Smooth muscle cell (in vitro differentiated cells): ENCODE measurements around the gene PPA1. TPM values are rescaled to one million over a fixed set of nuclear protein-coding genes. Genes with fewer than 3 reads are reported as not detected.
A peak's percentile ranks its signal among the peaks of the same experiment; 100 is the strongest.

Source experiments
- DNase-seq: peaks from one replicate; lab custom pipeline; 2025; ENCODE audit not compliant: unreplicated experiment; lab: John Stamatoyannopoulos, UW
- H2AFZ ChIP-seq: fragments of 200-600 bp; sonication (generic); 2 replicates; pipeline ENCODE4 v1.6.0; 2016; ENCODE audit warnings: antibody characterized with exemption, low read depth, mild to moderate bottlenecking
- H3F3A ChIP-seq: fragments of 200-600 bp; sonication (generic); 2 replicates; pipeline ENCODE4 v1.6.0; 2017; ENCODE audit warnings: antibody characterized with exemption, low read depth
- H3K27ac ChIP-seq: fragments of 200-600 bp; sonication (generic); 2 replicates; pipeline ENCODE4 v1.5.1; 2016; ENCODE audit warnings: low read depth, mild to moderate bottlenecking
- H3K27me3 ChIP-seq: fragments of 200-600 bp; sonication (generic); 2 replicates; pipeline ENCODE4 v1.6.1; 2016; ENCODE audit warnings: low read depth, mild to moderate bottlenecking
- H3K36me3 ChIP-seq: fragments of 200-600 bp; sonication (generic); 2 replicates; pipeline ENCODE4 v1.5.1; 2016; ENCODE audit warnings: low read depth
- H3K4me1 ChIP-seq: fragments of 200-600 bp; sonication (generic); 2 replicates; pipeline ENCODE4 v1.5.1; 2016; ENCODE audit warnings: low read depth
- H3K4me2 ChIP-seq: fragments of 200-600 bp; sonication (generic); 2 replicates; pipeline ENCODE4 v1.6.0; 2016; ENCODE audit warnings: mild to moderate bottlenecking
- H3K4me3 ChIP-seq: fragments of 200-600 bp; sonication (generic); 2 replicates; pipeline ENCODE4 v1.5.1; 2016; ENCODE audit warnings: mild to moderate bottlenecking
- H3K79me2 ChIP-seq: fragments of 200-600 bp; sonication (generic); 2 replicates; pipeline ENCODE4 v1.6.0; 2016; ENCODE audit warnings: low read depth, mild to moderate bottlenecking
- H3K9ac ChIP-seq: fragments of 200-600 bp; sonication (generic); 2 replicates; pipeline ENCODE4 v1.6.0; 2016; ENCODE audit warnings: low read depth
- H3K9me3 ChIP-seq: fragments of 200-600 bp; sonication (generic); replicated peaks from 2 replicates; pipeline ENCODE4 v1.5.1; 2016; ENCODE audit warnings: low read depth
- H4K20me1 ChIP-seq: fragments of 200-600 bp; sonication (generic); 2 replicates; pipeline ENCODE4 v1.6.0; 2016; ENCODE audit warnings: low read depth
- WGBS: methylation state at CpG from one replicate; pipeline ENCODE4 v1.1.7; 2016; ENCODE audit warnings: low lambda C conversion rate; 5-methylcytosine and 5-hydroxymethylcytosine counted together
- polyA plus RNA-seq: library from polyadenylated mRNA; unstranded; fragments of >200 nt; fragmentation: Nextera tagmentation; extraction: Ambion mirVana; gene quantifications from 2 replicates; pipeline ENCODE4 v1.2.1, GENCODE V29; 2016
- total RNA-seq: library from RNA; depleted of rRNA; stranded (reverse); fragments of >200 nt; gene quantifications from 2 replicates; pipeline ENCODE4 v1.2.3, GENCODE V29; 2014
- TF ChIP-seq, protein P1 (sequence below): fragments of 200-600 bp; sonication (generic); IDR thresholded peaks from 2 replicates; pipeline ENCODE4 v1.5.1; 2017; ENCODE audit warnings: borderline replicate concordance, mild to moderate bottlenecking, antibody characterized with exemption; ENCODE audit not compliant: insufficient read depth, poor library complexity, severe bottlenecking

The PPA1 gene
- total and polyA plus RNA-seq, 2 experiments from 2014 or later = 38.1 to 58.4 TPM

DNA sequence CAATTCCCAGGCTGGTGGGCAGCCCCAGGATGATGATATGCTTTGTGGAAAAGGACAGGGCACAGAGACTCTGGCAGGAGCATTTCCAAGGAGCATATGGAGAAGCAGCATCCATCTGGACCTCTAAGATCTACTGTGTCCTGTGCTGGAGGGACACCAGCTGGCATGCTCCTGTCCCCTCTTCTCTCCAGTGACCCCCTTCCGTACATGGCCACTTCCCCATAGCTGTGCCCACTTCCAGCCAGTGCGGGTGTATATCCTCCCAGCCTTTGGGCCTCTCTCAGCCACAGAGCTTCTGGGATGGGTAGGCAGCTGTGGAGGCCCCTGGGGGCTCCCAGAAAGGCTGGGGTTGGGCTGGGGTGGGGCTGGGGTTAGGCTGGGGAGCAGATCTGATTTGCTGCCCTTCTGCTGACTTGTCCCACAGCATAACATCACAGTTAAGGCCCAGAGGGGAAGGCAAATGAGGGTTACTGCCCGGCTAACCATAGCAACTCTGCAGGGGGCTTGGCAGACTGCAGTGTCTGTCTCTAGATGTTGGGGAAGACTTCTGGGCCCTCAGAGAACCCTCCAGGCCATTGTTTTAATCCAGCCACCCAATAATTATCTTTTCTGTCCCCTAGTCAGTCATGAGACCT, 44.3 kb upstream of the PPA1 start:
- Histone ChIP-seq H3K27ac (no peak overlapping the region), H3K9me3 (no peaks in the 10 kb centered on the region), H3K4me1 (no peaks in the 10 kb centered on the region), H4K20me1 (no peaks in the 10 kb centered on the region), H3K9ac (no peak overlapping the region), H3K4me3 (no peak overlapping the region), H3K27me3 (peaks cover 29% of the 10 kb centered on the region), H3K36me3 (no peaks in the 10 kb centered on the region), H3K4me2 (no peak overlapping the region), H3F3A (no peaks in the 10 kb centered on the region), H3K79me2 (no peaks in the 10 kb centered on the region), H2AFZ (no peak overlapping the region)
- no peak for DNase-seq
- WGBS = 88% methylated on average over 3 of the region's 3 CpGs
- TF ChIP-seq, protein P1, sequence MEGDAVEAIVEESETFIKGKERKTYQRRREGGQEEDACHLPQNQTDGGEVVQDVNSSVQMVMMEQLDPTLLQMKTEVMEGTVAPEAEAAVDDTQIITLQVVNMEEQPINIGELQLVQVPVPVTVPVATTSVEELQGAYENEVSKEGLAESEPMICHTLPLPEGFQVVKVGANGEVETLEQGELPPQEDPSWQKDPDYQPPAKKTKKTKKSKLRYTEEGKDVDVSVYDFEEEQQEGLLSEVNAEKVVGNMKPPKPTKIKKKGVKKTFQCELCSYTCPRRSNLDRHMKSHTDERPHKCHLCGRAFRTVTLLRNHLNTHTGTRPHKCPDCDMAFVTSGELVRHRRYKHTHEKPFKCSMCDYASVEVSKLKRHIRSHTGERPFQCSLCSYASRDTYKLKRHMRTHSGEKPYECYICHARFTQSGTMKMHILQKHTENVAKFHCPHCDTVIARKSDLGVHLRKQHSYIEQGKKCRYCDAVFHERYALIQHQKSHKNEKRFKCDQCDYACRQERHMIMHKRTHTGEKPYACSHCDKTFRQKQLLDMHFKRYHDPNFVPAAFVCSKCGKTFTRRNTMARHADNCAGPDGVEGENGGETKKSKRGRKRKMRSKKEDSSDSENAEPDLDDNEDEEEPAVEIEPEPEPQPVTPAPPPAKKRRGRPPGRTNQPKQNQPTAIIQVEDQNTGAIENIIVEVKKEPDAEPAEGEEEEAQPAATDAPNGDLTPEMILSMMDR = no peak

DNA sequence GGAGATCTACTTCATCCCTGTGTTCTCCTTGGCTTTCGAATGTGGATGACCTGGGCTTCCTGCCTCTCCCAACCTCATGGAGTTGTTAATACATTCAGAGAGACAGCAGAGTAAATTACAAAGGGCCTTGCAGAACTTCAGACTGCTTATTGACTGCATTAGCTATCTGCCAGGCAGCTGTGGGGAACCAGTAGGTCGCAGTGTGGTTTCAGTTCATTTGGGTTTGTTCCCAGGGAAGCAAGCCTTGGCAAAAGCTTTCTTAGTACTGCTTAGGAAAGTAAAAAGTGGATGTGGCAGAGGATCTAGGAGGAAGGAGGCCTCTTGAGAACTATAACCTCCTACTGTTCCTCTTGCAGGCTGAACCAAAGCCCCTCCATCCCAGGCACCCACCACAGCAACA, 41.4 kb upstream of the PPA1 start:
- Histone ChIP-seq H3F3A (no peaks in the 10 kb centered on the region), H3K27ac (no peak overlapping the region), H3K27me3 (peaks cover under 1% of the 10 kb centered on the region), H3K9ac (no peak overlapping the region), H3K36me3 (no peaks in the 10 kb centered on the region), H3K79me2 (no peaks in the 10 kb centered on the region), H3K9me3 (no peaks in the 10 kb centered on the region), H3K4me2 (no peak overlapping the region), H4K20me1 (no peaks in the 10 kb centered on the region), H3K4me3 (no peak overlapping the region), H2AFZ (no peak overlapping the region), H3K4me1 (no peaks in the 10 kb centered on the region)
- TF ChIP-seq, protein P1 = no peak
- 98% methylated on average over 2 of the region's 2 CpGs for whole genome bisulfite sequencing
- DNase-seq = no peak

DNA sequence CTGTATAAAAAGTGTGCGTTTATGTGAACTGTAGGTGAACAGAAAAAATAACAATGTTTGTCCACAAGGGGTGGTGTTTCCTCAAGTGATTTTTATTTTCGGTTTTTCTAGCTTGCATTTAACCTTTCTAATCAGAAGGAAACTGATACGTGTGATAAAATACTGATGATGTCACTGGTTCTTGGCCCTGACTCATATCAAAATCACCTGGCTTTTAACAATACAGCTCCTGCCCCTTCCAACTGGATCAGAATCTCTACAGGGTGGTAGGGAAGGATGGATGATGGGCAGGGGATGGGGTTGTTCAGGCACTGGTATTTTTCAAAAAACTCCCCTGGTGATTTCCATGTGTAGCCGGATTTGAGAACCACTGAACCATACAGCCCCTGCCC, 39.7 kb upstream of the PPA1 start:
- no peak overlapping the region for H3K4me2 ChIP-seq
- H3K79me2 ChIP-seq = no peaks in the 10 kb centered on the region
- TF ChIP-seq, protein P1 = peak; percentile 30
- H4K20me1 ChIP-seq = no peaks in the 10 kb centered on the region
- no peaks in the 10 kb centered on the region for H3F3A ChIP-seq
- H3K9me3 ChIP-seq = no peaks in the 10 kb centered on the region
- H3K4me3 ChIP-seq = no peak overlapping the region
- no peak overlapping the region for H3K27ac ChIP-seq
- H2AFZ ChIP-seq = no peak overlapping the region
- no peak for DNase-seq
- H3K4me1 ChIP-seq = no peaks in the 10 kb centered on the region
- H3K27me3 ChIP-seq = no peaks in the 10 kb centered on the region
- H3K36me3 ChIP-seq = no peaks in the 10 kb centered on the region
- WGBS = 70% methylated on average over 4 of the region's 4 CpGs
- no peak overlapping the region for H3K9ac ChIP-seq
